ENCODE measurements around the gene GPRIN3.

The GPRIN3 gene

DNA sequence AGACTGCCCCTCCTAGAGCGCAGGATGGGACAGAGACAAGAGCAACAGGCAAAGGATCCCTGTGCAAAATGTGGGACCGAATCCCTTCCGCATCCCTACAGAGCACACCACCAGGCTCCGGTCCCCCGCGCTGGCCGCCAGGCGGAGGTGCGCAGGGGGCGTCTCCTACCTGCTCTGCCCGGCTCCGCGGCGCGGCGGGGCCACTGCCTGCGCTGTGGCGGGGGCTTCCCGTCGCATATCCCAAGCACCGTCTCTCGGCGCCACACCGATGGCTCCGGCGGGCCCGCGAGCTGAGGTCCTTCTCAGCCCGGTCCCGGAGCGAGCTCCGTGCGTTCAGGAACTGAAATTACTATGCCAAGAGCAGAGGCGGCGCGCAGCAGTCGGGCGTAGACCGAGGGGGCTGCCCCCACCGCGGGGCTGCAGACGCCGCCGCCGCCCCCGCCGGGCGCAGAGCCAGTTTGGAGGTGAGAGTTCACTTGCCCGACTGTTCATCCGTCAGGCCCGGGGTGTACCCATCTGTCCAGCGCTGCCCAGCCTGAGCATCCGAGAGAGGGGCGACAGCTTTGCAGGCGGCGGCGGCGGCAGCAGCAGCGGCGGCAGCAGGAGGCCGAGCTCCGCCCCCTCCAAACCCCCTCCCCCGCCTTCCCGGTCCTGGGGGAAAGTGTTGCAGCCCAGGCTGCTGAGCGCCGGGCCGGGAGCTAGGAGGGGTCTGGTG is at the start of gene GPRIN3:
Gene GPRIN3 (minus strand): TSS at position 355 of the 715 bp plus-strand sequence. CDS start 57,690 bp downstream, outside the sequence.
- peak in 1 of 2 donors; percentile 41 for DNase-seq (ENCODE audit: extremely low read depth in 1 of 2, low read depth in 1 of 2)

DNA sequence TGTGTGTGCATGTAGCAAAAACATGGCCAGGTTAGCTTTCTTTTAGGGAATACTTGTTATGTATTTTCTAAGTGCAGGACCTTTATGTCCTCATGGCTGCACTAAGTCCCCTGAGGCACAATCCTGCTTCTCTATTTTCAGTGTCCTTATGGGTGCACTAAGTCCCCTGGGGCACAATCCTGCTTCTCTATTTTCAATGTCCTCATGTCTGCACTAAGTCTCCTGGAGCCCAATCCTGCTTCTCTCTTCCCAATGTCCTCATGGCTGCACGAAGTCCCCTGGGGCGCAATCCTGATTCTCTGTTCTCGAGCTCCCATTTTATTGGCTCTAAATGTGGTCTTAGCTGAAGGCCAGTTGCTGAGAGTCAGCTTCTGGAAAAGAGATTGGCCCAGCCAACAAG is 49.7 kb upstream of the GPRIN3 start:
- no peak for DNase-seq (ENCODE audit: extremely low read depth in 1 of 2, low read depth in 1 of 2)

DNA sequence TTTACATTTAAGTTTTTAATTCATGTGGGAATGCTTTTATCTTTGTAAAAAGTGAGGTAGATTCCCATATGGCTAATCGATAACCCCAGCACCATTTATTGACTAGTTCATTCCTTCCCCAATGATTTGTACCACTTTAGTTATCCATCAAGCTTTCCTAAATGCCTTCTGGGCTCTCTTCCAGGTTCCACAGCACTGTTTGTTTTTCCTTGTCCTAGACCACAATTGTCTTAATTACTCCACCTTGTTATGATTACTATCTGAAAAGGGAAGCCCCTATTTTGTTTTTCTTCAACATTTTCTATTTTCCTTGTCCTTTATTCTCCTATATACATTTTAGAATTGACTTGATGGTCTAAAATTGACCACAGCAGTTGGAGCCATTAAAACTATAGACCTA is 48.5 kb upstream of the GPRIN3 start:
- DNase-seq (ENCODE audit: extremely low read depth in 1 of 2, low read depth in 1 of 2): no peak

DNA sequence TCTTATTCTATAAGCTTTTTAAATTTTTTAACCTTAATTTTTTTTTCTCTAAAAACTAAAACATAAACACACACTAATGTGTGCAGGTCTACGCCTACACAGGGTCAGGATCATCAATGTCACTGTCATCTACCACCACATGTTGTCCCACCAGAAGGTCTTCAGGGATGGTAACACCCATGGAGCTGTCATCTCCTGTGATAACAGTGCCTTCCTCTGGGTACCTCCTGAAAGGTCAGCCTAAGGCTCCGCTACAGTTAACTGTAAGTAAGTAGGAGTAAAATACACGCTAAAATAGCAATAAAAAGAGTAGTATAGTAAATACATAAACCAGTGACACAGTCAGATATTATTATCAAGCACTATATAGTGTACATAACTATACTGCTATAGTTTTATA is 45.9 kb upstream of the GPRIN3 start:
- DNase-seq (ENCODE audit: extremely low read depth in 1 of 2, low read depth in 1 of 2): no peak

DNA sequence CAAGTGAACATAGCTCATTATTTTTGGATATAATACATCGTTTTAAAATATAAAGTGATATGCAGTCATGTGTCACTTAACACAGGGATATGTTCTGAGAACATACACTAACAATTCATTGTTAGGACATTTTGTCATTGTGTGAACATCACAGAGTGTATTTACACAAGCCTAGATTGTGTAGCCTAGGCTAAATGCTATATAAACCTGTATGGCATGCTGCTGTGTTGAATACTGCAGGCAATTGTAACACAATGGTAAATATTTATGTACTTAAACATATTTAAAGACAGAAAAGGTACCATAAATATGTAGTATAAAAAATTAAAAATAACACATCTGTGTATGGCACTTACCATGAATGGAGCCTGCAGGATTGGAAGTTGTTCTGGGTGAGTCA is 44.9 kb upstream of the GPRIN3 start:
- DNase-seq (ENCODE audit: extremely low read depth in 1 of 2, low read depth in 1 of 2): no peak

DNA sequence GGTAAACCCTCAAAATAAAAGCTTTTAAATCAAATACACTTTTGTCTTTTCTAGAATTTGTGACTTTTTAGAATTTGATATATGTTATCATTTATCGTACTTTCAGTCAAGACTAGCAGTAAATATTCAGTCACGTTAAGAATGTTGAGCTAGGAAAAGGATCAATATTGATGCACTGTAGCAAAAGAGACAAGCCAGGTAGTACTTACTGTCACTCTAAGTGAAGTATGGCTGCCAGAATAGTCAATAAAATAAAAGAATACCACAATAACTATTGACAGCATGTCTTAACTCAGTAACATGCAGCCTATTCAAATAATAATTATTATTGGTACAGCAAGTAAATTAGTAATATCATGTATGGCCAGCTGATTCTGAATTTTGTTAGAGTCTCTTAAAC is 43.6 kb upstream of the GPRIN3 start:
- DNase-seq (ENCODE audit: extremely low read depth in 1 of 2, low read depth in 1 of 2): no peak

DNA sequence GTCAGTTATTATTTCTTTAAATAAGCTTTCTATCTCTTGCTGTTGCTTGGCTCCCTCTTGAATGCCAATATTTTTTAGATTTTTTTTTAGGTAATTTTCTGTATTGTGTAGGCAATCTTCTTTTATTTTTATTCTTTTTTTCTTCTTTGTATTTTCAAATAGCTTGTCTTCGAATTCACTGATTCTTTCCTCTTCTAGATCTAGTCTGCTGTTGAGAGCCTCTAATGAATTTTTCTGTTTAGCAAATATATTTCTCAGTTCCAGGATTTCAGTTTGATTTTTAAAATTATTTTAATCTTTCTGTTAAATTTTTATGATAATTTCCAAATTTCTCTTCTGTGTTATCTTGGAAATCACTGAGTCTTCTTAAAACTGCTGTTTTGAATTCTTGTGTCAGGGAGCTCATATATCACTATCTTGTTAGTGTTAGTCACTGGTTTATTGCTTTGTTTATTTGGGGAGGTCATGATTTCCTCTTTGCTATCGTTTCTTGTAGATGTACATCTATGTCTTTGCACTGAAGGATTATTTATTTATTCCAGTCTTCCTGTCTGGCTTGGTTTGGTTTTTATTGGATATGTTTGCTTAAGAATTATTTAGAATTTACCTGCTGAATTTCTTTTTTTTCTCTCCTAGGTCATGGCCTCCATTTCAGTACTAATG is 39.9 kb upstream of the GPRIN3 start:
- no peak for DNase-seq (ENCODE audit: extremely low read depth in 1 of 2, low read depth in 1 of 2)

DNA sequence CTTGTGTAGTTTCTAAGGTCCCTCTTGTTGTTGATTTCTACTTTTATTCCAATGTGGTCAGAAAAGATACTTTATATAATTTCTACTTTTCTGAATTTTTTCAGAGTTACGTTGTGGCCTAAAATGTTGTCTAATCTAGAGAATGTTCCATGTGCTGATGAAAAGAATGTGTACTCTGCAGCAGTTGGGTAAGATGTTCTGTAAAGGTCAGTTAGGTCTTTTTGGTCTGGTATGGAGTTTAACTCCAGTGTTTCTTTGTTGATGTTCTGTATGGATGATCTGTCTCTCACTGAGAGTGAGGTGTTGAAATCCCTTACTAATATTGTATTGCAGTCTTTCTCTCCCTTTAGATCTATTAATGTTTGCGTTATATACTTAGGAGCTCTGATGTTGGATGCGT is 37.0 kb upstream of the GPRIN3 start:
- DNase-seq (ENCODE audit: extremely low read depth in 1 of 2, low read depth in 1 of 2): no peak

DNA sequence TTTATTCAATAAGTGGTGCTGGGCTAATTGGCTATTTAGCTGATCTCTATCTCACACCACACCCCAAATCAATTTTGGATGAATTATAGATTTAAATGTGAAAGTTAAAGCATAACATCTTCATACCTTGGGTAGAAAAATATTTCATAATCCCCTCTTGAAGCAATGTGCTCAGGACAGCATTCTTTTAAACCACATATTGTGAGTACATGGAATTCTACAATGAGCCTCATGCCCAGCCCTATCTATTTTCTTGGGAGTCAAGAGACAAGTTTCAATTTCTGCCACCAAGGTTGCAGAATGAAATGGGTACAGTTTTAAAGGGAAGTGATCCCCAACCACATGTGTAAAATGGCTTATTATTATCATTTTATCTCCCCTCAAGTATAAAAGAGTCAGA is 30.6 kb upstream of the GPRIN3 start:
- no peak for DNase-seq (ENCODE audit: extremely low read depth in 1 of 2, low read depth in 1 of 2)

DNA sequence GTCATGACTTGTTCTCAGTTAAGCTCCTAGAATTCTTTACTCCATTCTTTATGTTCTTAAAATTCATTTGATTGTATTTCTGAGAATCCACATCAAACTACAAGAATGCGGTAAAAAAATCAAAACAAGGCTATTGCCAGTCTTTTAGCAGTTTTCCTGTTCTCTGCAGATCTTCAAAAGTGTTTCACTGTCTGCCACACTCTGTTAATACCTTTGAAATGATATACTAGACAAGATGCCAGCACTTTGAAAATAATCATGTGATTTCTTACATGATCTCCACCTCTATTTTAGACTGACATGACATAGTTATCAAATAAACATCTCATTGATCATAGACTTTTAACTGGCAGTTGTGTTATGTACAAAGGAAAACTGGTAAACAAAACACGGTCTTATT is 30.1 kb upstream of the GPRIN3 start:
- DNase-seq (ENCODE audit: extremely low read depth in 1 of 2, low read depth in 1 of 2): no peak

DNA sequence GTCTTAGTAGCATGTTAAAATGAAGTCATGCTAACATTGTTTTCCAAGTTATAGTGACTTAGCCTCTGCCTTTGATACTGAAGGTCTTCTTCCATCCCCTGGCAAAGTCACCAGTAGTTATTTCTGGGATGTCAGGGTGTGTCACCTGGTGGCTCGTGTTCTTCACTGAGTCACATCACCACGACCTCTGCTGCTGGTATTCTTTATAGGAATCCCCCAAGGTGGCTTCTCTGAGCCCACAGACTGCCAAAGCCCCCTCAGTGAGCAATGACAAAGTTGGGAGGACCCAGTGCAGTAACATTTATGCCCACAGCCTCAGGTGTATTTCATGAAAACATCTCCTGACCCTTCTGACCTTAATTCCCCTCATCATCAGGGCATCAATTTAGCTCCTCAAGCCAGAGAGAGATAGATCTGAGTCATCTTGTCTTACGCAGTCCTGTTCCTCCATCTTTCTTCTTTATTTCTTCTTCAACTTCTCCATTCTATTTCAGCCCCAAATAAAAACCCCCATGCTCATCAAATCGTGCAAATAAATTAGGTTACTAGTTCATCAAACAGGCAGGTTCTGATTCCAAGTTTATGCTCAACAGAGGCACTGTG is 29.3 kb upstream of the GPRIN3 start:
- DNase-seq (ENCODE audit: extremely low read depth in 1 of 2, low read depth in 1 of 2): no peak

DNA sequence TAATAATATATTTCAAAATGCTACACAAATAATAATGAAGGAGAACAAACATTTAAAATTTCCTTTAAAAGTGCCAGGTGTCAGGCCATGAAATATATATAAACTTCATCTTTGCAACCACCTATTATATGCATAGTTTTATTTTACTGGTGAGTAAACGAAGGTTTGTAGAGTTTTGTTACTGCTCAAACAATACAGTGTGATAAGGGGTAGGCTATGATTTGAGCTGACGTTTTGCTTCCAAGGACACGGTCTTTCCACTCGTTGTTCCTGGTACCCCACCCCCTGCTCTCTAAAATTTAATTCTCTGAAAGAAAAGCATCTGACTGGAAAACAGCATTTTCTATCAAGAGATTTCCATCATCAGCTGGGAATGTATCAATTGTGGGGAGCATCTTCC is 27.2 kb upstream of the GPRIN3 start:
- no peak for DNase-seq (ENCODE audit: extremely low read depth in 1 of 2, low read depth in 1 of 2)

DNA sequence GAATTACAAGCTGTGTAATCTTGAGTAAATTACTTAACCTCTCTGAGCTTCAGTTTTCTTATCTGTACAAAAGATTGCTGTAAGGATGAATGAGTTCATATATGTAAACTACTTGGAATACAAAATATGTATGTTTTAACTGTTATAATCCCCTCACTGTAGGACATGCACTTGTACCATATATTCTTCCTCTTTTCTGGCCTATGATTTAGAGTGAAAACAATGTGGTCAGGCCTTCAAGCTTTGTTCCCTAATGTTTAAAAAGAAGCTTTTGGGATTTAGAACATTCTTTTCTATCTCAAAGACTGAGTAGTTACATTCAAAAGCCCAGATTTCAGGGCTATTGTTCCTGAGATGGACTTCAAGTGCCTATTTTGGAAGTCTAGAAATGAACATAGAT is 26.7 kb upstream of the GPRIN3 start:
- no peak for DNase-seq (ENCODE audit: extremely low read depth in 1 of 2, low read depth in 1 of 2)

DNA sequence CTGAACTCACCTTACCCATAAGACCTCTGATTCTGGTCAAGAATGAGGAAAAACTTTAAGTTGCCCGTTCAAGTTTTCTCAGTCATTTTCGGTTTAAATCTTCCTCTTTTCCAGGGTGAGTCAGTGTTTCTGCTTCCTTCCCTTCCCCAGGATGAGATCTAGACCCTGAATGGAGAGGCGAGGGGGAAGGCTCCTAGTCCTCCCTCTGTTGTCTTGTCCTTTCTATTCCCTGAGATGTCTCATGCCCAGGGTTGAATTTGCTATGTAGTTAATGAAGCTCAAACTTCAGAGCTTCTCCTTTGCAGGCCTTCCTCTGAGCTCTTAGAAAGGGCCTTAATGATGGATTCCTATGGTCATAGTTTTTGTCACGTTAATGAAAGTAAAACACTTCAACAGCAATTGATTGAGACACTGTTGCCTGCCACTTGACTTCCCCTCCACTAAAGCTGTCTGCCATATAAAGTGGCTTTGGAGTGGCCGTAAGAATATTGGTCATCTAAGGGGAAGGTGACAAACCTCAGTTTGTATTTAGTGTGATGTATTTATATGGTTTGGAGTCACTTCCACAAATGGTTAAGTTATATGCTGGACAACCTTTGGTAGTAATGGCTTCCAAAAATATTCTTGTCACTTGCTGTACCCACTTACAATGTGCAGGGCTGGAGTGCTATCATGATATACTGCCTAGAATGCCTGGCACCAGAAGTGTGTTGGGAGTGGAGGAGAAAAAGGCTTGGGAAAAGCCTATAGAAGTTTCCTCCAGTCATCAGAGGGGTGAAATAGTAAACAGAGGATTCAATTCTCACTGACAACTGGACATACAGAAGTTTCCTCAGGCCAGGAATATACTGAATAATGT is 24.3 kb upstream of the GPRIN3 start:
- DNase-seq (ENCODE audit: extremely low read depth in 1 of 2, low read depth in 1 of 2): no peak

DNA sequence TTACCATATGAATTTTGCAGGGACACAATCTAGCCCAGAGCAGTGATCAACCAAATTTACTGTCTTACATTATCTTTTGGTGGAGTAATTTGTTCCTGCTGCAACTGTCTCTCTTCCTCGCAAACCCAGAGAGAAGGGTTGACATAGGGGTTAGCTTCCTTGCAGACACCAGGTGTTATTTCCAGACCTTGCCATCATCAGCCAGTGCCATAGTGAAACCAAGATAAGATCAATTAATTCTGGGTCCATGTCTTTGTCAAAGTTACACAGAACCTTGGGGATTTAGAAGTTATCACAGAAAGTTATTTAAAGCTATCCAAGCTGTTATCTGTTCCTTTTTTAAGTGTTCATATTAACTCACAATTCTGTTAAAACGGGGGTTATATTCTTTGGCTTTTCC is 23.6 kb upstream of the GPRIN3 start:
- no peak for DNase-seq (ENCODE audit: extremely low read depth in 1 of 2, low read depth in 1 of 2)

DNA sequence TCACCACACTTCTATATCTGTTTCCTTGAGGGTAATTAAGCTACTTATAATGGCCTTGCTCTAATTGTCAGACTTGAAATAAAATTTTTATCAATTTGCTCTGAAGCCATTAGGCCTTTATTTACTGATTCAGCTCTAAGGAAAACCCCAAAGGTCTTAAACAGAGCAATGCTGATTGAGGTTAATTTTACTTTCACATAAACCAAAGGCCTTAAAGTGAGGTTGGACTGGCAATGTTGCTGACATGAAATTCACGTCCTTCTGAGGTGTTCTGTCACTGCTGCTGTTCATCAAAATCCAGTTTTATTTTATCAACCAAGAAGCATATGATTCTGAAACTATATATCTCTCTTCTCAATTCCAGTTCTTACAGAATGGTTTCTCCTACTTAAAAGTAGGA is 21.7 kb upstream of the GPRIN3 start:
- no peak for DNase-seq (ENCODE audit: extremely low read depth in 1 of 2, low read depth in 1 of 2)

DNA sequence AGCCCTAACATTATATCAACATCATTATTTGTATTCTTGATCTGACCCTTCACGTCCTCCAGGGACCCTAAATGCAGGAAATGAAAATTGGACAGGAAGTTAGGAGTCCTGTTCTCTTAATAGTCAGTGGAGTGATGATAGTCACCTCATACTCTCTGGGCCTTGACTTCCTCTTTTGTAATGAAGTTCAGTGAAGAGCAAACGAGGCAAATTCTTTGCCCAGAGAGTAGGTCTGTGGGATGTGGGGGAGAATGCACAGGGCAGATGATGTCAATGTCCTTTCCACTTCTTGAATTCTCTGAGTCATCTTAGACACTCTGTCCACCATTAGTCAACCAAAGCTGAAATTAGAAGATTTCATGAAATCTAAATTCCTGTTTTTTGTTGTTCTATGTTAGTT is 17.1 kb upstream of the GPRIN3 start:
- DNase-seq (ENCODE audit: extremely low read depth in 1 of 2, low read depth in 1 of 2): no peak

DNA sequence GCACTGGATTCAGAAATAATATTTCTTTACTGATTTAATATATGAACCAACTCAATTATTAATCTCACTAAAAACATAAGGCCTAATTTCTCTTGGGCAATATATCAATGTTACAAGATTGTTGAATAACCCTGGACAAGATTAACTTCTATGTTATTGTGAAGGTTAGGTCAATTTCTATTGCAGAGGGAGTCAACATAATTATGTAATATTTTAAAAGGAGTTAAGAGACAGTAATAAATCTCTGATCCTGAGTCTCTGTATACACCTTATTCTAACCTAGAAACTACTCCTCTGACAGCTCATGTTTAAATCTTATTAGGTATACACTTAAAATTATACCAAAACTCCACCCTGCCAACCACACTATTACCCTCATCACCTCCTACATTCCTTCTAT is 15.1 kb upstream of the GPRIN3 start:
- no peak for DNase-seq (ENCODE audit: extremely low read depth in 1 of 2, low read depth in 1 of 2)

DNA sequence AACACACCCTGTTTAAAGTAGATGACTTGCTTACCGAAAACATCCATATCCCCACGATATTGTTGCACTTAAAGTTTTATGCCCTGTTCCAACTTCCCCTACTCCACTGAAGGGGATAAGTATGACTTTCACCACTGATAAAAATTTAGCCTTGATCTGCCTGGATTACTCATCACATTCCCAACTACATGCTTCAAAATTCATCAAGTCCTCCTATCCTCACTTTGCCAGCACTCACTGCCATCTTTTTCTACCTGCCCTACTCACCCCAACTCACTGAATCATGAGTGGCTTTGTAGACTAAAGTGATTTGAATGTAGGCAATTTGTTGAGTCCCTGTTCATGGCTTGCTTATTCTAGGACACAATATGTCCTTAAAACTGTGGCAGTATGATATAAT is 12.2 kb upstream of the GPRIN3 start:
- DNase-seq (ENCODE audit: extremely low read depth in 1 of 2, low read depth in 1 of 2): no peak

DNA sequence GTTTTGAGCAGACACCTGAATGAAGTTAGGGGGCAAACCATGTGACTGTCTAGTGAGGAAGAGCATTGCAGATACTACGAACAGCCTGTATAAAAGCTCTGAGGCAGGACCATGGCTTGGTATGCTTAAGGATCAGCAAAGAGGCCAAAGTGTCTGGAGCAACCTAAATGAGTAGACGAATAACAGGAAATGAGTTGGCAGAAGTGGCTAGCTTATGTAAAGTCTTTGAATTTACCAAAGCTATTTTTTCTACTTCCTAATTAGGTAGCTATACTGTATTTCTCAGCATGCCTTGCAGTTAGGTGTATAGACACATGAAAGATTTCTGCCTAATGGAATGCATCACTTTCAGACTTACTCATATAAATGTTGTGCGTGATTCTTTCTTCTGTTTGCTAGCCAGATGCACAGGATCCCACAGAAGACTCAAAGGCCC is 9.3 kb upstream of the GPRIN3 start:
- DNase-seq (ENCODE audit: extremely low read depth in 1 of 2, low read depth in 1 of 2): no peak

DNA sequence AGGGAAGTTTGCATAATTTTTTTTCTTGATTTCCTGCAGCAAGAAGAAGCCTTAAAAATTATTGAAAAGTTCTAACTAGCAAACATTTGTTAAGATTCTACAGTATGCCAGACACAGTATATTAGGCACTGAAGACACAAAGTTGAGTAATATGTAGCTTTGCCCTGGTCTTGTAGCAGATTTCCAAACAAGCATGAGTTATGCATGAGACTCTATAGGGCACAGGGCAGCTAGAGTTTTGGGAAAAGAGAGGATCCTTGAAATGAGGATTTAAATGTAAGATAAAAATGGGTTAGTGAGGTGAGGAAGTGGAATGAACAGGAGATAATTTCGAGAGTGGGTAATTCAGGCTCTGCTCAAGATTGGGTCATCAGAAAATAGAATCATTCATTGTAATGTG is 8.6 kb upstream of the GPRIN3 start:
- DNase-seq (ENCODE audit: extremely low read depth in 1 of 2, low read depth in 1 of 2): no peak
